Mesodermal cell (in vitro differentiated cells): Measurements from ENCODE around the gene TRIM3. TPM values are rescaled to one million over a fixed set of nuclear protein-coding genes. Genes with fewer than 3 reads are reported as not detected.
"Not testable (repeated sequence)": the region's sequence is repeated elsewhere in the genome, so short reads cannot be mapped to it uniquely, and the experiment has no call there.

Experiments
- H3K27ac ChIP-seq: 2 replicates; pipeline ENCODE4 v1.7.0; 2013; ENCODE audit warnings: mild to moderate bottlenecking, low read depth, low read length, moderate library complexity; ENCODE audit not compliant: severe bottlenecking
- H3K36me3 ChIP-seq: 2 replicates; pipeline ENCODE4 v1.7.1; 2013; ENCODE audit warnings: mild to moderate bottlenecking, low read length, moderate library complexity; ENCODE audit not compliant: control insufficient read depth, insufficient read depth
- H3K4me1 ChIP-seq: one replicate; pipeline ENCODE4 v1.7.1; 2013; ENCODE audit warnings: mild to moderate bottlenecking, low read length; ENCODE audit not compliant: insufficient read depth, control insufficient read depth, poor library complexity, severe bottlenecking
- H3K4me3 ChIP-seq: 2 replicates; pipeline ENCODE4 v1.7.0; 2013; ENCODE audit warnings: low read length, control low read depth, mild to moderate bottlenecking; ENCODE audit not compliant: insufficient read depth, poor library complexity, severe bottlenecking; ENCODE audit errors: extremely low read depth
- H3K9me3 ChIP-seq: 2 replicates; pipeline ENCODE4 v1.7.1; 2013; ENCODE audit warnings: mild to moderate bottlenecking, low read length, moderate library complexity; ENCODE audit not compliant: control insufficient read depth
- WGBS, 2 experiments: methylation state at CpG; one replicate each; pipeline ENCODE4 v1.1.5; 2013; ENCODE audit warnings: missing lambda C conversion rate in 2 of 2; ENCODE audit not compliant: insufficient coverage in 2 of 2; 5-methylcytosine and 5-hydroxymethylcytosine counted together
- polyA plus RNA-seq, 2 experiments: library from polyadenylated mRNA; stranded (reverse); fragments of 50-300 nt; gene quantifications; one replicate each; pipeline ENCODE4 v1.2.3, GENCODE V29; 2013

TRIM3 gene
- polyA plus RNA-seq (2013, experiment 1 of 2), result 17.5 TPM
- 16.4 TPM for polyA plus RNA-seq (2013, experiment 2 of 2)

- peak within 1 kb of the TSS; percentile 92 for H3K27ac ChIP-seq
- H3K4me1 ChIP-seq, result peaks cover 17% of the 10 kb centered on the region
- H3K36me3 ChIP-seq, result peaks cover 28% of the 10 kb centered on the region
- H3K9me3 ChIP-seq, result no peaks in the 10 kb centered on the region
- peak within 1 kb of the TSS; percentile 74 for H3K4me3 ChIP-seq
- WGBS, 2 experiments, result 0 to 2% methylated on average over 17 to 62 of the region's 87 CpGs
These were observed at the start of gene TRIM3 for GRCh38 chr11:6473451-6474412. Gene TRIM3 (minus strand): TSS chr11:6473941. CDS start chr11:6465695, 8,246 bp downstream.

GRCh38 chr11:6523253-6523652 lies 49.5 kb upstream of the TRIM3 start:
- peaks cover 8% of the 10 kb centered on the region for H3K4me1 ChIP-seq
- peaks cover 29% of the 10 kb centered on the region for H3K36me3 ChIP-seq
- no peak overlapping the region for H3K27ac ChIP-seq
- no peaks in the 10 kb centered on the region for H3K9me3 ChIP-seq
- 0% methylated on average over 1 of the region's 1 CpG; no CpG with 5 or more reads in 1 of the 2 experiments for WGBS, 2 experiments
- no peak overlapping the region for H3K4me3 ChIP-seq

- 100% methylated on average over 2 of the region's 3 CpGs; no CpG with 5 or more reads in 1 of the 2 experiments for WGBS, 2 experiments
- not testable (repeated sequence) for H3K4me3 ChIP-seq, H3K27ac ChIP-seq, H3K9me3 ChIP-seq, H3K4me1 ChIP-seq
- H3K36me3 ChIP-seq, result peaks cover 26% of the 10 kb centered on the region
These were observed 48.2 kb upstream of the TRIM3 start for GRCh38 chr11:6521946-6522345.

GRCh38 chr11:6520265-6520664 lies 46.5 kb upstream of the TRIM3 start:
- Histone ChIP-seq H3K36me3 (peaks cover 35% of the 10 kb centered on the region), H3K4me3 (no peak overlapping the region), H3K27ac (no peak overlapping the region), H3K9me3 (no peaks in the 10 kb centered on the region), H3K4me1 (peaks cover 8% of the 10 kb centered on the region)
- WGBS, 2 experiments, result 100% methylated on average over 1 of the region's 3 CpGs

GRCh38 chr11:6516865-6517264 lies 43.1 kb upstream of the TRIM3 start:
- Histone ChIP-seq H3K36me3 (peaks cover 58% of the 10 kb centered on the region), H3K9me3 (no peaks in the 10 kb centered on the region), H3K27ac (no peak overlapping the region), H3K4me1 (no peaks in the 10 kb centered on the region), H3K4me3 (no peak overlapping the region)

GRCh38 chr11:6505577-6506240 lies 32.0 kb upstream of the TRIM3 start:
- Histone ChIP-seq H3K27ac (no peak overlapping the region), H3K9me3 (no peaks in the 10 kb centered on the region), H3K4me3 (no peak overlapping the region), H3K4me1 (no peaks in the 10 kb centered on the region), H3K36me3 (peaks cover 48% of the 10 kb centered on the region)
- WGBS, 2 experiments, result 33 to 100% methylated on average over 1 of the region's 2 CpGs

GRCh38 chr11:6504166-6504565 lies 30.4 kb upstream of the TRIM3 start:
- H3K27ac ChIP-seq, result no peak overlapping the region
- peaks cover 3% of the 10 kb centered on the region for H3K4me1 ChIP-seq
- 70 to 85% methylated on average over 2 of the region's 3 CpGs for WGBS, 2 experiments
- no peak overlapping the region for H3K4me3 ChIP-seq
- no peaks in the 10 kb centered on the region for H3K9me3 ChIP-seq
- H3K36me3 ChIP-seq, result peaks cover 47% of the 10 kb centered on the region

GRCh38 chr11:6502382-6502781 lies 28.6 kb upstream of the TRIM3 start:
- Histone ChIP-seq H3K9me3 (no peaks in the 10 kb centered on the region), H3K4me1 (peaks cover 3% of the 10 kb centered on the region), H3K4me3 (no peak overlapping the region), H3K27ac (no peak overlapping the region), H3K36me3 (peaks cover 49% of the 10 kb centered on the region)
- 80 to 100% methylated on average over 1 to 2 of the region's 3 CpGs for WGBS, 2 experiments

GRCh38 chr11:6498544-6498943 lies 24.8 kb upstream of the TRIM3 start:
- Histone ChIP-seq H3K4me1 (peaks cover 3% of the 10 kb centered on the region), H3K4me3 (no peak overlapping the region), H3K27ac (no peak overlapping the region), H3K36me3 (peaks cover 65% of the 10 kb centered on the region), H3K9me3 (no peaks in the 10 kb centered on the region)
- 97% methylated on average over 5 of the region's 5 CpGs for WGBS, 2 experiments

GRCh38 chr11:6498121-6498520 lies 24.4 kb upstream of the TRIM3 start:
- peaks cover 67% of the 10 kb centered on the region for H3K36me3 ChIP-seq
- no peak overlapping the region for H3K4me3 ChIP-seq
- no peak overlapping the region for H3K27ac ChIP-seq
- H3K4me1 ChIP-seq, result peaks cover 3% of the 10 kb centered on the region
- H3K9me3 ChIP-seq, result no peaks in the 10 kb centered on the region
- WGBS, 2 experiments, result 82 to 91% methylated on average over 6 of the region's 7 CpGs
